Esophagus muscularis mucosa (tissue), 4 donors: ENCODE results near the gene RPN1.
"Not testable (repeated sequence)": the region's sequence is repeated elsewhere in the genome, so short reads cannot be mapped to it uniquely, and the experiment has no call there.

Source experiments
- EP300 ChIP-seq: sonication (generic); formaldehyde crosslinking; IDR thresholded peaks from one replicate; pipeline ENCODE4 v1.6.1; 2017; ENCODE audit warnings: antibody characterized with exemption
- POLR2A ChIP-seq: fragments of 450-650 bp; IDR thresholded peaks from one replicate; pipeline ENCODE4 v1.6.1; 2017; ENCODE audit warnings: antibody characterized with exemption, moderate library complexity, mild to moderate bottlenecking, low read depth
- POLR2AphosphoS5 ChIP-seq, 2 donors: sonication (generic); formaldehyde crosslinking; IDR thresholded peaks; one replicate each; pipeline ENCODE4 v1.6.1; 2017; ENCODE audit warnings: antibody characterized with exemption in 2 of 2
- TF ChIP-seq, protein P1 (sequence below), 3 experiments: fragments of 200-600 bp in 2 of 3; fragments of 450-650 bp in 1 of 3; sonication (generic) in 2 of 3; IDR thresholded peaks; one replicate each; pipeline ENCODE4 v1.5.1; 2017 to 2019; ENCODE audit warnings: antibody characterized with exemption in 3 of 3, mild to moderate bottlenecking in 2 of 3, moderate library complexity in 1 of 3

- TF ChIP-seq, protein P1, sequence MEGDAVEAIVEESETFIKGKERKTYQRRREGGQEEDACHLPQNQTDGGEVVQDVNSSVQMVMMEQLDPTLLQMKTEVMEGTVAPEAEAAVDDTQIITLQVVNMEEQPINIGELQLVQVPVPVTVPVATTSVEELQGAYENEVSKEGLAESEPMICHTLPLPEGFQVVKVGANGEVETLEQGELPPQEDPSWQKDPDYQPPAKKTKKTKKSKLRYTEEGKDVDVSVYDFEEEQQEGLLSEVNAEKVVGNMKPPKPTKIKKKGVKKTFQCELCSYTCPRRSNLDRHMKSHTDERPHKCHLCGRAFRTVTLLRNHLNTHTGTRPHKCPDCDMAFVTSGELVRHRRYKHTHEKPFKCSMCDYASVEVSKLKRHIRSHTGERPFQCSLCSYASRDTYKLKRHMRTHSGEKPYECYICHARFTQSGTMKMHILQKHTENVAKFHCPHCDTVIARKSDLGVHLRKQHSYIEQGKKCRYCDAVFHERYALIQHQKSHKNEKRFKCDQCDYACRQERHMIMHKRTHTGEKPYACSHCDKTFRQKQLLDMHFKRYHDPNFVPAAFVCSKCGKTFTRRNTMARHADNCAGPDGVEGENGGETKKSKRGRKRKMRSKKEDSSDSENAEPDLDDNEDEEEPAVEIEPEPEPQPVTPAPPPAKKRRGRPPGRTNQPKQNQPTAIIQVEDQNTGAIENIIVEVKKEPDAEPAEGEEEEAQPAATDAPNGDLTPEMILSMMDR (IDR thresholded peaks at IDR 0.05) = not testable (repeated sequence)
- TF ChIP-seq POLR2AphosphoS5 (IDR thresholded peaks at IDR 0.05); POLR2A; EP300: not testable (repeated sequence)
Observed at GRCh38 chr3:128586391-128586790, 64.2 kb downstream of the RPN1 start.
